GM12872 (cell line): ENCODE results near the gene SUMO3.

Experiments used
- TF ChIP-seq, protein P1 (sequence below): IDR thresholded peaks from 3 replicates; pipeline ENCODE4 v1.5.1; 2011; ENCODE audit warnings: low read depth, mild to moderate bottlenecking, low read length, moderate library complexity; ENCODE audit not compliant: insufficient read depth

SUMO3 gene

GRCh38 chr21:44817914-44818639 is at the start of gene SUMO3:
SUMO3 (minus strand) TSS chr21:44818062; CDS start chr21:44817968, 94 bp downstream.
- TF ChIP-seq, protein P1, sequence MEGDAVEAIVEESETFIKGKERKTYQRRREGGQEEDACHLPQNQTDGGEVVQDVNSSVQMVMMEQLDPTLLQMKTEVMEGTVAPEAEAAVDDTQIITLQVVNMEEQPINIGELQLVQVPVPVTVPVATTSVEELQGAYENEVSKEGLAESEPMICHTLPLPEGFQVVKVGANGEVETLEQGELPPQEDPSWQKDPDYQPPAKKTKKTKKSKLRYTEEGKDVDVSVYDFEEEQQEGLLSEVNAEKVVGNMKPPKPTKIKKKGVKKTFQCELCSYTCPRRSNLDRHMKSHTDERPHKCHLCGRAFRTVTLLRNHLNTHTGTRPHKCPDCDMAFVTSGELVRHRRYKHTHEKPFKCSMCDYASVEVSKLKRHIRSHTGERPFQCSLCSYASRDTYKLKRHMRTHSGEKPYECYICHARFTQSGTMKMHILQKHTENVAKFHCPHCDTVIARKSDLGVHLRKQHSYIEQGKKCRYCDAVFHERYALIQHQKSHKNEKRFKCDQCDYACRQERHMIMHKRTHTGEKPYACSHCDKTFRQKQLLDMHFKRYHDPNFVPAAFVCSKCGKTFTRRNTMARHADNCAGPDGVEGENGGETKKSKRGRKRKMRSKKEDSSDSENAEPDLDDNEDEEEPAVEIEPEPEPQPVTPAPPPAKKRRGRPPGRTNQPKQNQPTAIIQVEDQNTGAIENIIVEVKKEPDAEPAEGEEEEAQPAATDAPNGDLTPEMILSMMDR, result no peak

DNA sequence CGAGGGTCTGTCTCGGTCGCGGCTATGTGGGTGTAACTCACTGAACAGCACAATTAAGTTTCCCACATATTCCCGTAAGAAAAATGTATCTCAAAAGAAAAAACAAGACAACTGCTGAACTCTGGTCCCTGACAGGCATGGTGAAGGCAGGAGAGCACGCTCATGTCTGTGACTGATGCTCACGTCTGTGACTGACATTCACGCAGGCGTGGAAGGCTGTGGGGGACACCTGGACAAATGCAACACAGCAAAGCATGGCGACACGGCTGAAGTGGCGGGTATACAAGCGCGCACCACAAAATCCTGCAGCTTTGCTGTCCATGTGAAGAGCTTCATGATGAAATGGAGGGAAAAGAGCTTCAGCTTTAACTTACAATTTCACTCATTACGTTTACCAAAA is 49.6 kb upstream of the SUMO3 start:
- TF ChIP-seq, protein P1, result no peak

DNA sequence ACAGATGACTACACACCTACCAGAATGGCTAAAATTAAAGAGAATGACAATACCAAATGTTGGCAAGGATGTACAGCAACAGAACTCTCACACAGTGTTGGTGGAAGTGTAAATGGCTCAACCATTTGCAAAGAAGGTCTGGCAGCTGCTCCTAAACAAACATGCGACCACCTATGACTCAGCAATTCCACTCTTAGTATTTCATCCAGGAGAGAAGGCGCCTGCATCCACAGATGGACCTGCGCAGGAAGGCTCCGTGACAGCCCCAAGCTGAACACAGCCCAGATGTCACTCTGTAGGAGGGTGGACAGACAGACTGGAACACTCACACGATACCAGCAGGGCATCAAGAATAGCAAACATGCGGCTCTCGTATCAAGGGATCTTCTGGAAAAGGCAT is 48.9 kb upstream of the SUMO3 start:
- TF ChIP-seq, protein P1, result no peak

DNA sequence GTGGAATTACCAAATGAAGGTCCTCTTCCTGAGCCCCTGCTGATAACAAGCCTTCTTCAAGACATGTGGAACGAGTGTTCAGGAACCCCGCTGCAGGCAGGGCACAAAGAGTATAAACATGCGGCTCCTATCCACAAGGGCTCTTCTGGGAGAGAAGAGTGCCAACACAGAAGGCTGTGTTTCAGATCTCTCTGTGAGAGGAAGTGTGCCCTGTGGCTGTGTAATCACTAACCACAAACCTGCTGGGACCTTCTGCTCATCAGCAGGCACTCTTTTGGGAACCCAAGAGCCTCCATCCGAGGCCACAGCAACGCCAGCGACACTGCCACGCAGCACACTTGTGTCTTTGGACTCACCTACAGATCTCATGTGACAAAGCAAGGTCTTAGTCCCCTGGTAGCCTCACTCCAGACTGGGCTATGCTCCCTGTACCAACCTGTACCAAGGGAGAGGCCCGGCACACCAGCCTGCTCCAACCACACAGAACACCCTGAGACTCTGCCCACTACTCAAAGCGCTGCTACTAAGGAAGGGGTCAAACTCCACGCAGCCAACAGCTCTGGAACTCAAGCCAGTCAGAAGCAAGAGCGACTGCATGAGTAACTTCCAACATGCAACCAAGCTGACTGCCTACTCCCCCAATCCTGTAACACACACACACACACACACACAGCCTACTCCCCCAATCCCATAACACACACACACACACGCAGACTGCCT is 47.9 kb upstream of the SUMO3 start:
- TF ChIP-seq, protein P1, result no peak

GRCh38 chr21:44862869-44863685 is 45.2 kb upstream of the SUMO3 start:
- TF ChIP-seq, protein P1, result no peak

DNA sequence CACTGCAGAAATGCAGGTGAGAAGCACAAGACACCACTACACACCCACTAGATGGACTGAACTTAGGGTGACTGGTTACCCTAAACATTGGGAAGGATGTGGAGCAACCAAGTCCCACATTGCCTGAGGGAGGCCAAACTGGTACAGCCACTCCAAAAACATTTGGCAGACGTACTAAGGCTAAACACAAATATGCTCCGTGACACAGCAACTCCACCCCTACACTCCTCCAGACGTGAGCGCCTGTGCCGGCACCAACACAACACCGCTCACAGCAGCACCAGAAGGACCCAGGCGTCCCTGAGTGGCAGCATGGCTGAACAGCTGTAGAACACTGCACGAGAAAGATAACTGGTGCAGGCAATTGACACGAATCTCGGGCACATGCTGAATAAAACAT is 40.9 kb upstream of the SUMO3 start:
- TF ChIP-seq, protein P1, result no peak

DNA sequence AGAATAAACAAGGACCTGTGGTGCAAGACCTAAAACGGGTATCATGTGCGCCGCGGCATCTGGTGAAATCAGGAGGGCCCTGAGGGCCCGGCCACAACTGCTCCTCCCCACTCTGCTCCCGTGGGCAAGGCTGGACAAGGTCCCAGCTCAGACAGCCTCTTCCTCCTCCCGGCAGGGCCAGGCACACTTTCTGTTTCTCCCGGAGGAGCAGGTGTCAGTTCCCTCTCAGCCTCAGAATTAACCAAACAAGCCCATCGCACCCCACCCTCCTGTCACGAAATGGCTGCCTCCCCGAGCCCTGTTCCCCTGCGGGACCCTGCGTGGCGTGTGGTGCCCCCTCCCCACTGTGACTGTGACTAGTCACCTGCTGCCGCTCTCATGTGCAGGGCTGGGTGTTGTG is 40.4 kb upstream of the SUMO3 start:
- TF ChIP-seq, protein P1, result no peak
